ENCODE results near the gene INPP4B.

DNA sequence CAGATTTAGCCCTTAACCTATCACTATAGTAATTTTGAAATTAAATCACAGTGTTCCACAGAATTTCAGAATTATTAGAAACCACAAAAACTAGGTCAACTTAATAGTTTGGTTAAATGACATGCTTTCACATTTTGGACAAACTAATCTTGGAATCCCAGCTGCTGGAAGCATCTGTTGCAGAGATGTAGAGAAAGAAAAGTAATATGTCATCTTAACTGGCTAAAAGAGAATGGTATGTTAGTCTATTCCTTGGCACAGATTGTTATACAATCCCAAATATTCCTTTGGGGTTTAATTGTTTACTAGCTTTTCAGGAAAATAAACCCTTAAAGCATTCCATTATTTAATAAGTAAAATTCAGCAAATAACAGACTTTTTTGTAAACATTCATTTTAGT lies 689.8 kb downstream of the INPP4B start:
- TF ChIP-seq, protein P1, sequence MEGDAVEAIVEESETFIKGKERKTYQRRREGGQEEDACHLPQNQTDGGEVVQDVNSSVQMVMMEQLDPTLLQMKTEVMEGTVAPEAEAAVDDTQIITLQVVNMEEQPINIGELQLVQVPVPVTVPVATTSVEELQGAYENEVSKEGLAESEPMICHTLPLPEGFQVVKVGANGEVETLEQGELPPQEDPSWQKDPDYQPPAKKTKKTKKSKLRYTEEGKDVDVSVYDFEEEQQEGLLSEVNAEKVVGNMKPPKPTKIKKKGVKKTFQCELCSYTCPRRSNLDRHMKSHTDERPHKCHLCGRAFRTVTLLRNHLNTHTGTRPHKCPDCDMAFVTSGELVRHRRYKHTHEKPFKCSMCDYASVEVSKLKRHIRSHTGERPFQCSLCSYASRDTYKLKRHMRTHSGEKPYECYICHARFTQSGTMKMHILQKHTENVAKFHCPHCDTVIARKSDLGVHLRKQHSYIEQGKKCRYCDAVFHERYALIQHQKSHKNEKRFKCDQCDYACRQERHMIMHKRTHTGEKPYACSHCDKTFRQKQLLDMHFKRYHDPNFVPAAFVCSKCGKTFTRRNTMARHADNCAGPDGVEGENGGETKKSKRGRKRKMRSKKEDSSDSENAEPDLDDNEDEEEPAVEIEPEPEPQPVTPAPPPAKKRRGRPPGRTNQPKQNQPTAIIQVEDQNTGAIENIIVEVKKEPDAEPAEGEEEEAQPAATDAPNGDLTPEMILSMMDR (IDR thresholded peaks at IDR 0.05; ENCODE audit: low read depth, low read length) = no peak
- TF ChIP-seq POLR2A (IDR thresholded peaks at IDR 0.05; ENCODE audit: extremely low read depth, insufficient read length) = no peak

Measured in NB4 (cell line).